SK-N-SH (cell line): ENCODE data around the gene ASB8. TPM values are rescaled to one million over a fixed set of nuclear protein-coding genes. Genes with fewer than 3 reads are reported as not detected.

Source experiments
- CTCF ChIA-PET: fragments of 300-600, 350-600 bp; formaldehyde crosslinking; extraction: SDS; loops from one replicate; lab custom pipeline; 2021; lab: Yijun Ruan, JAX
- POLR2A ChIA-PET: fragments of 350-600 bp; sonication (Branson Sonifier 250); formaldehyde crosslinking; extraction: SDS; loops from one replicate; lab custom pipeline; 2020; ENCODE audit warnings: antibody characterized with exemption, inconsistent platforms; lab: Yijun Ruan, JAX
- DNase-seq: peaks from one replicate; pipeline ENCODE4 v3.0.0; 2012
- H2AFZ ChIP-seq: fragments of 200-600 bp; sonication (generic); 2 replicates; pipeline ENCODE4 v1.8.1; 2016; ENCODE audit warnings: antibody characterized with exemption, mild to moderate bottlenecking, low read depth
- H3F3A ChIP-seq: fragments of 200-600 bp; sonication (generic); replicated peaks from 2 replicates; pipeline ENCODE3; 2016; ENCODE audit warnings: antibody characterized with exemption, mild to moderate bottlenecking; ENCODE audit not compliant: insufficient read depth
- H3K27ac ChIP-seq, 2 experiments: fragments of 200-500 bp in 1 of 2; fragments of 200-600 bp in 1 of 2; sonication (Bioruptor generic) in 1 of 2; sonication (generic), shearing (Covaris generic) in 1 of 2; 2 replicates each; pipeline versions ENCODE4 v1.5.1 to v1.6.1; 2014 to 2016; ENCODE audit warnings: low read depth in 2 of 2, inconsistent platforms in 1 of 2, low read length in 1 of 2, mild to moderate bottlenecking in 1 of 2, mixed read lengths in 1 of 2
- H3K27me3 ChIP-seq: fragments of 200-600 bp; sonication (generic), shearing (Covaris generic); 2 replicates; pipeline ENCODE4 v1.6.1; 2016; ENCODE audit warnings: mixed run types; ENCODE audit not compliant: insufficient read depth
- H3K36me3 ChIP-seq, 2 experiments: fragments of 200-500 bp in 1 of 2; fragments of 200-600 bp in 1 of 2; sonication (Bioruptor generic) in 1 of 2; sonication (generic) in 1 of 2; replicated peaks in 1 of 2; 2 replicates each; pipeline versions ENCODE3 to v1.5.1; 2014 to 2016; ENCODE audit warnings: low read length in 1 of 2, mild to moderate bottlenecking in 1 of 2; ENCODE audit not compliant: insufficient read depth in 2 of 2, control insufficient read depth in 1 of 2
- H3K4me1 ChIP-seq, 2 experiments: fragments of 200-500 bp in 1 of 2; fragments of 200-600 bp in 1 of 2; sonication (Bioruptor generic) in 1 of 2; sonication (generic), shearing (Covaris generic) in 1 of 2; 2 replicates each; pipeline versions ENCODE4 v1.5.1 to v1.6.1; 2014 to 2016; ENCODE audit warnings: low read depth in 1 of 2, low read length in 1 of 2, mixed run types in 1 of 2; ENCODE audit not compliant: insufficient read depth in 2 of 2, control insufficient read depth in 1 of 2
- H3K4me2 ChIP-seq: fragments of 200-600 bp; sonication (generic), shearing (Covaris generic); 2 replicates; pipeline ENCODE4 v1.6.1; 2017; ENCODE audit warnings: mixed run types
- H3K4me3 ChIP-seq, 2 experiments: fragments of 200-500 bp in 1 of 2; fragments of 200-600 bp in 1 of 2; sonication (Bioruptor generic) in 1 of 2; sonication (generic), shearing (Covaris generic) in 1 of 2; 2 replicates each; pipeline versions ENCODE4 v1.5.1 to v1.8.1; 2014 to 2016; ENCODE audit warnings: low read depth in 2 of 2, inconsistent platforms in 1 of 2, low read length in 1 of 2, mild to moderate bottlenecking in 1 of 2, mixed read lengths in 1 of 2, moderate library complexity in 1 of 2
- H3K79me2 ChIP-seq: fragments of 200-600 bp; sonication (generic); 2 replicates; pipeline ENCODE4 v1.8.1; 2017; ENCODE audit warnings: mild to moderate bottlenecking; ENCODE audit not compliant: insufficient read depth
- H3K9ac ChIP-seq: fragments of 200-600 bp; sonication (generic); 2 replicates; pipeline ENCODE4 v1.6.1; 2017; ENCODE audit warnings: mixed run types
- H3K9me2 ChIP-seq: fragments of 200-600 bp; sonication (generic); 2 replicates; pipeline ENCODE4 v1.6.1; 2017; ENCODE audit warnings: mixed run types
- H3K9me3 ChIP-seq: fragments of 200-600 bp; sonication (generic); 2 replicates; pipeline ENCODE4 v1.6.1; 2017; ENCODE audit warnings: mixed run types, mild to moderate bottlenecking, moderate library complexity
- H4K20me1 ChIP-seq: fragments of 200-600 bp; sonication (generic); 2 replicates; pipeline ENCODE4 v1.6.1; 2017; ENCODE audit warnings: mild to moderate bottlenecking, mixed run types; ENCODE audit not compliant: insufficient read depth
- CHD2 ChIP-seq: fragments of 150-350 bp; IDR thresholded peaks from 2 replicates; pipeline ENCODE4 v1.6.1; 2018; ENCODE audit warnings: low read length; ENCODE audit not compliant: partially characterized antibody
- CTCF ChIP-seq: fragments of 200-600 bp; sonication (generic); IDR thresholded peaks from 2 replicates; pipeline ENCODE4 v1.6.1; 2017; ENCODE audit warnings: antibody characterized with exemption, mild to moderate bottlenecking, moderate library complexity
- FOSL2 ChIP-seq: IDR thresholded peaks from 2 replicates; pipeline ENCODE4 v1.4.0; 2012; ENCODE audit warnings: low read depth, mild to moderate bottlenecking, moderate library complexity, borderline replicate concordance
- GATA2 ChIP-seq: sonication (generic); formaldehyde crosslinking; IDR thresholded peaks from 2 replicates; pipeline ENCODE4 v1.5.0; 2020; ENCODE audit warnings: mild to moderate bottlenecking, missing genetic modification reagents
- IRF3 ChIP-seq: fragments of 150-350 bp; IDR thresholded peaks from 2 replicates; pipeline ENCODE4 v1.6.1; 2016; ENCODE audit warnings: mild to moderate bottlenecking, low read depth, low read length
- JUND ChIP-seq: IDR thresholded peaks from 2 replicates; pipeline ENCODE4 v1.4.0; 2012
- MXI1 ChIP-seq: IDR thresholded peaks from 2 replicates; pipeline ENCODE4 v1.6.1; 2012; ENCODE audit warnings: mild to moderate bottlenecking, low read depth, low read length, improper control_type of control experiment
- NRF1 ChIP-seq: IDR thresholded peaks from 2 replicates; pipeline ENCODE4 v1.6.1; 2012; ENCODE audit warnings: low read depth, mild to moderate bottlenecking, low read length
- POLR2AphosphoS5 ChIP-seq: IDR thresholded peaks from 2 replicates; pipeline ENCODE4 v1.6.1; 2012; ENCODE audit warnings: low read depth, low read length
- RCOR1 ChIP-seq: fragments of 150-350 bp; IDR thresholded peaks from 2 replicates; pipeline ENCODE4 v1.6.1; 2017; ENCODE audit warnings: antibody characterized with exemption, low read length
- RFX5 ChIP-seq: IDR thresholded peaks from 2 replicates; pipeline ENCODE4 v1.6.1; 2012; ENCODE audit warnings: mild to moderate bottlenecking, improper control_type of control experiment, low read length
- TAF1 ChIP-seq: IDR thresholded peaks from 2 replicates; pipeline ENCODE4 v1.6.1; 2012; ENCODE audit warnings: low read depth, mild to moderate bottlenecking, low read length, moderate library complexity, borderline replicate concordance
- YY1 ChIP-seq: IDR thresholded peaks from 2 replicates; pipeline ENCODE4 v1.4.0; 2012; ENCODE audit warnings: low read depth, mild to moderate bottlenecking
- ZBTB33 ChIP-seq: IDR thresholded peaks from 2 replicates; pipeline ENCODE4 v1.4.0; 2012; ENCODE audit warnings: low read depth, borderline replicate concordance
- WGBS: methylation state at CpG from one replicate; pipeline ENCODE4 v1.1.6; 2017; ENCODE audit warnings: low lambda C conversion rate; 5-methylcytosine and 5-hydroxymethylcytosine counted together
- polyA plus RNA-seq, 3 experiments: library from polyadenylated mRNA; depleted of rRNA; stranded (reverse); fragments of >200 nt; gene quantifications; 2 replicates each; pipeline ENCODE4 v1.2.3, GENCODE V29; 2012
- TF ChIP-seq, protein P1 (sequence below): IDR thresholded peaks from 2 replicates; pipeline ENCODE4 v1.4.0; 2012; ENCODE audit warnings: low read depth, borderline replicate concordance

The ASB8 gene
- polyA plus RNA-seq, 1 of the 3 experiments (the other 2 are of a cell fraction) = 13.8 TPM

- Histone ChIP-seq H3K27ac (no peak overlapping the region), H3K79me2 (no peaks in the 10 kb centered on the region)
- POLR2A ChIA-PET = no interaction called here
Measured at GRCh38 chr12:48132826-48133225, 24.5 kb downstream of the ASB8 start.

GRCh38 chr12:48131517-48131916 lies 25.8 kb downstream of the ASB8 start:
- H3K36me3 ChIP-seq = peaks cover 37 to 90% of the 10 kb centered on the region in 2 experiments
- TF ChIP-seq MXI1 = no peak
- TF ChIP-seq FOSL2 = no peak
- TF ChIP-seq ZBTB33 = no peak
- TF ChIP-seq NRF1 = no peak
- no peak for TF ChIP-seq CTCF
- no peak for TF ChIP-seq POLR2AphosphoS5
- TF ChIP-seq, protein P1, sequence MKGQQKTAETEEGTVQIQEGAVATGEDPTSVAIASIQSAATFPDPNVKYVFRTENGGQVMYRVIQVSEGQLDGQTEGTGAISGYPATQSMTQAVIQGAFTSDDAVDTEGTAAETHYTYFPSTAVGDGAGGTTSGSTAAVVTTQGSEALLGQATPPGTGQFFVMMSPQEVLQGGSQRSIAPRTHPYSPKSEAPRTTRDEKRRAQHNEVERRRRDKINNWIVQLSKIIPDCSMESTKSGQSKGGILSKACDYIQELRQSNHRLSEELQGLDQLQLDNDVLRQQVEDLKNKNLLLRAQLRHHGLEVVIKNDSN = no peak
- no peak for TF ChIP-seq YY1
- TF ChIP-seq CHD2 = no peak
- no peak for TF ChIP-seq RFX5
- no peak for TF ChIP-seq JUND
- TF ChIP-seq RCOR1 = no peak

More at GRCh38 chr12:48132826-48133225, 24.5 kb downstream of the ASB8 start:
- Histone ChIP-seq H3K9me3 (no peaks in the 10 kb centered on the region), H3K4me1 (no peaks in the 10 kb centered on the region), H3K4me3 (no peak overlapping the region), H3K9me2 (no peaks in the 10 kb centered on the region), H2AFZ (no peak overlapping the region), H3K4me2 (no peak overlapping the region), H4K20me1 (no peaks in the 10 kb centered on the region), H3K9ac (no peak overlapping the region), H3K27me3 (no peaks in the 10 kb centered on the region)
- CTCF ChIA-PET = interaction anchor here (1.1 kb wide), 1 partner anchor 13 kb away, joined by 3 read pairs; no protein-coding TSS in a partner anchor
- TF ChIP-seq NRF1 = no peak
- no peak for TF ChIP-seq GATA2 (CRISPR knock-in tag)
- TF ChIP-seq IRF3 = no peak
- no peak for TF ChIP-seq TAF1
- no peak for TF ChIP-seq ZBTB33
- TF ChIP-seq YY1 = no peak
- no peak for TF ChIP-seq FOSL2
- TF ChIP-seq RCOR1 = no peak
- TF ChIP-seq CHD2 = no peak
- TF ChIP-seq, all 33 proteins: peak for 0
- 97% methylated on average over 14 of the region's 14 CpGs for WGBS
- Histone ChIP-seq H3F3A (no peaks in the 10 kb centered on the region), H3K36me3 (peaks cover 34 to 84% of the 10 kb centered on the region in 2 experiments)
- no peak for DNase-seq

More at GRCh38 chr12:48131517-48131916, 25.8 kb downstream of the ASB8 start:
- Histone ChIP-seq H3K9me2 (no peaks in the 10 kb centered on the region), H3F3A (no peaks in the 10 kb centered on the region), H4K20me1 (no peaks in the 10 kb centered on the region), H3K4me1 (no peaks in the 10 kb centered on the region), H3K4me2 (no peak overlapping the region), H3K4me3 (no peak overlapping the region), H3K79me2 (no peaks in the 10 kb centered on the region), H3K9me3 (no peaks in the 10 kb centered on the region), H3K9ac (no peak overlapping the region), H3K27ac (no peak overlapping the region), H2AFZ (no peak overlapping the region), H3K27me3 (no peaks in the 10 kb centered on the region)
- WGBS = 82% methylated on average over 2 of the region's 2 CpGs
- DNase-seq = no peak
- POLR2A ChIA-PET = no interaction called here
- CTCF ChIA-PET = no interaction called here
